GM18498 (cell line): ENCODE data around the gene ZGRF1.
"Not testable (repeated sequence)": the region's sequence is repeated elsewhere in the genome, so short reads cannot be mapped to it uniquely, and the experiment has no call there.

Source experiments
- ATAC-seq: cut with Tn5 transposase; IDR thresholded peaks from one replicate; pipeline ENCODE4 v1.9.1; 2021; ENCODE audit warnings: mild to moderate bottlenecking, moderate library complexity; ENCODE audit not compliant: unreplicated experiment

ZGRF1 gene

GRCh38 chr4:112636688-112637551, at the start of gene ZGRF1, which contains the start of gene LARP7:
Gene ZGRF1, minus strand, starts transcription at chr4:112636909. Its CDS starts 3,733 bp downstream, at chr4:112633176.
Gene LARP7, plus strand, starts transcription at chr4:112637143. Its CDS starts 7,527 bp downstream, at chr4:112644670.
- ATAC-seq: peak; percentile 92

- ATAC-seq: no peak
Measured at GRCh38 chr4:112680996-112681395, 44.3 kb upstream of the ZGRF1 start.

GRCh38 chr4:112677519-112678091, 40.9 kb upstream of the ZGRF1 start:
- no peak for ATAC-seq

- no peak for ATAC-seq
Measured at GRCh38 chr4:112674376-112674775, 37.7 kb upstream of the ZGRF1 start.

GRCh38 chr4:112673686-112674085, 37.0 kb upstream of the ZGRF1 start:
- ATAC-seq: no peak

- ATAC-seq: no peak
Measured at GRCh38 chr4:112673076-112673475, 36.4 kb upstream of the ZGRF1 start.

- ATAC-seq: no peak
Measured at GRCh38 chr4:112668131-112668530, 31.4 kb upstream of the ZGRF1 start.

GRCh38 chr4:112664611-112665010, 27.9 kb upstream of the ZGRF1 start:
- no peak for ATAC-seq

- not testable (repeated sequence) for ATAC-seq
Measured at GRCh38 chr4:112656115-112656514, 19.4 kb upstream of the ZGRF1 start.

- ATAC-seq: no peak
Measured at GRCh38 chr4:112655270-112655669, 18.6 kb upstream of the ZGRF1 start.

- no peak for ATAC-seq
Measured at GRCh38 chr4:112652216-112652615, 15.5 kb upstream of the ZGRF1 start.

GRCh38 chr4:112651641-112652040, 14.9 kb upstream of the ZGRF1 start:
- no peak for ATAC-seq

- ATAC-seq: no peak
Measured at GRCh38 chr4:112650332-112650731, 13.6 kb upstream of the ZGRF1 start.

GRCh38 chr4:112649055-112649408, 12.3 kb upstream of the ZGRF1 start:
- no peak for ATAC-seq

- no peak for ATAC-seq
Measured at GRCh38 chr4:112648263-112649054, 11.8 kb upstream of the ZGRF1 start.

- ATAC-seq: no peak
Measured at GRCh38 chr4:112647785-112648184, 11.1 kb upstream of the ZGRF1 start.

- ATAC-seq: no peak
Measured at GRCh38 chr4:112646632-112647537, 10.2 kb upstream of the ZGRF1 start.

GRCh38 chr4:112645541-112646329, 9.0 kb upstream of the ZGRF1 start:
- no peak for ATAC-seq
